Keratinocyte (primary cell): ENCODE results near the gene CDH18. TPM values are rescaled to one million over a fixed set of nuclear protein-coding genes. Genes with fewer than 3 reads are reported as not detected.

Experiments
- DNase-seq: peaks from one replicate; pipeline ENCODE4 v3.0.0-alpha.2; 2011; ENCODE audit warnings: low read depth, missing footprints, low spot score
- FAIRE-seq: peaks from 2 replicates; lab custom pipeline; 2011; peaks lifted over from hg19 to GRCh38; lab: Jason Lieb, UNC
- H2AFZ ChIP-seq: 2 replicates; pipeline ENCODE4 v1.6.0; 2012; ENCODE audit warnings: low read length, control low read depth, inconsistent platforms; ENCODE audit not compliant: control insufficient read depth
- H3K27ac ChIP-seq: 2 replicates; pipeline ENCODE4 v1.5.1; 2011; ENCODE audit warnings: low read length; ENCODE audit not compliant: control insufficient read depth, insufficient read depth
- H3K27me3 ChIP-seq: 3 replicates; pipeline ENCODE4 v1.6.0; 2011; ENCODE audit warnings: low read length; ENCODE audit not compliant: control insufficient read depth, insufficient read depth; ENCODE audit errors: extremely low read depth
- H3K36me3 ChIP-seq, 2 experiments: 2 replicates in 1 of 2; 3 replicates in 1 of 2; pipeline ENCODE4 v1.5.1; 2011; ENCODE audit warnings: low read length in 2 of 2, mild to moderate bottlenecking in 1 of 2; ENCODE audit not compliant: control insufficient read depth in 2 of 2, insufficient read depth in 2 of 2; ENCODE audit errors: extremely low read depth in 1 of 2
- H3K4me1 ChIP-seq: 3 replicates; pipeline ENCODE4 v1.5.1; 2011; ENCODE audit warnings: low read length; ENCODE audit not compliant: control insufficient read depth, insufficient read depth; ENCODE audit errors: extremely low read depth
- H3K4me2 ChIP-seq: 3 replicates; pipeline ENCODE4 v1.6.0; 2011; ENCODE audit warnings: low read depth, low read length; ENCODE audit not compliant: control insufficient read depth, insufficient read depth; ENCODE audit errors: extremely low read depth
- H3K4me3 ChIP-seq, 3 experiments: fragments of 200-600 bp in 1 of 3; sonication (generic) in 1 of 3; 2 replicates in 2 of 3; 3 replicates in 1 of 3; pipeline ENCODE4 v1.5.1; 2011 to 2016; ENCODE audit warnings: low read length in 3 of 3, mild to moderate bottlenecking in 3 of 3, control low read depth in 2 of 3, inconsistent platforms in 1 of 3, low read depth in 1 of 3, mixed read lengths in 1 of 3, mixed run types in 1 of 3, moderate library complexity in 1 of 3; ENCODE audit not compliant: control insufficient read depth in 2 of 3, insufficient read depth in 2 of 3; ENCODE audit errors: extremely low read depth in 1 of 3
- H3K79me2 ChIP-seq: 2 replicates; pipeline ENCODE4 v1.6.0; 2012; ENCODE audit warnings: low read length; ENCODE audit not compliant: control insufficient read depth, insufficient read depth
- H3K9ac ChIP-seq: 3 replicates; pipeline ENCODE4 v1.6.0; 2011; ENCODE audit warnings: low read length; ENCODE audit not compliant: control insufficient read depth, insufficient read depth; ENCODE audit errors: extremely low read depth
- H3K9me1 ChIP-seq: 3 replicates; pipeline ENCODE4 v1.6.0; 2011; ENCODE audit warnings: low read length; ENCODE audit not compliant: control insufficient read depth, insufficient read depth; ENCODE audit errors: extremely low read depth
- H3K9me3 ChIP-seq: 2 replicates; pipeline ENCODE4 v1.5.1; 2012; ENCODE audit warnings: low read depth, low read length; ENCODE audit not compliant: control insufficient read depth
- H4K20me1 ChIP-seq: 3 replicates; pipeline ENCODE4 v1.6.0; 2011; ENCODE audit warnings: low read length; ENCODE audit not compliant: control insufficient read depth, insufficient read depth; ENCODE audit errors: extremely low read depth
- CTCF ChIP-seq, 3 experiments: IDR thresholded peaks in 1 of 3; conservative IDR thresholded peaks in 1 of 3; optimal IDR thresholded peaks in 1 of 3; 2 replicates in 2 of 3; 3 replicates in 1 of 3; pipeline versions ENCODE3 to v1.5.1; 2011; ENCODE audit warnings: low read length in 3 of 3, mild to moderate bottlenecking in 3 of 3, moderate library complexity in 2 of 3, control low read depth in 1 of 3, inconsistent platforms in 1 of 3; ENCODE audit not compliant: insufficient read depth in 2 of 3; ENCODE audit errors: extremely low read depth in 1 of 3
- EZH2 ChIP-seq: IDR thresholded peaks from one replicate; pipeline ENCODE4 v1.6.1; 2012; ENCODE audit warnings: inconsistent platforms, mild to moderate bottlenecking, low read length, moderate library complexity
- dilution Hi-C: fragments of 300-500 bp; cut with MboI; formaldehyde crosslinking; loops from one replicate; pipeline ENCODE4 v1.7.0; 2020; ENCODE audit warnings: low sequenced_read_pairs; ENCODE audit not compliant: extremely low pct_ligation_motif_present
- polyA plus RNA-seq, 5 experiments: library from polyadenylated mRNA; depleted of rRNA in 3 of 5; stranded (reverse) in 3 of 5; stranded (forward) in 1 of 5; unstranded in 1 of 5; fragments of >200 nt; gene quantifications; 1 replicate in 1 of 5; 2 replicates in 3 of 5; 3 replicates in 1 of 5; pipeline versions ENCODE4 v1.2.1 to v1.2.3, GENCODE V29; 2011 to 2012; ENCODE audit warnings: missing spikeins in 2 of 5, low read depth in 1 of 5, low replicate concordance in 1 of 5

CDH18 gene
- polyA plus RNA-seq, 1 donor (not counting 4 experiments of a cell fraction or from before 2014, with no cell fraction given), result 0.41 TPM

- FAIRE-seq, result no peak
- Histone ChIP-seq H3K4me2 (no peak overlapping the region), H4K20me1 (no peaks in the 10 kb centered on the region), H2AFZ (no peak overlapping the region), H3K4me1 (no peaks in the 10 kb centered on the region), H3K27me3 (no peaks in the 10 kb centered on the region), H3K9me3 (no peaks in the 10 kb centered on the region), H3K79me2 (no peaks in the 10 kb centered on the region), H3K9me1 (no peaks in the 10 kb centered on the region), H3K36me3 (no peaks in the 10 kb centered on the region), H3K4me3 (no peak overlapping the region), H3K27ac (no peak overlapping the region), H3K9ac (no peak overlapping the region)
- dilution Hi-C loops, result no loop called here
- no peak for DNase-seq
- TF ChIP-seq CTCF (optimal IDR thresholded peaks at IDR 0.05 in 1 of 3, IDR thresholded peaks at IDR 0.05 in 1 of 3, conservative IDR thresholded peaks at IDR 0.05 in 1 of 3; ENCODE audit: extremely low read depth in 1 of 3, insufficient read depth in 2 of 3, low read length in 3 of 3), result no peak
- no peak for TF ChIP-seq EZH2
Measured at GRCh38 chr5:19616701-19617215, 371.2 kb downstream of the CDH18 start.

GRCh38 chr5:19615661-19616060 lies 372.3 kb downstream of the CDH18 start:
- FAIRE-seq (no peak), DNase-seq (no peak)
- Histone ChIP-seq H3K27ac (no peak overlapping the region), H3K4me3 (no peak overlapping the region), H3K9me3 (no peaks in the 10 kb centered on the region), H3K27me3 (no peaks in the 10 kb centered on the region), H3K9ac (no peak overlapping the region), H3K36me3 (no peaks in the 10 kb centered on the region), H3K79me2 (no peaks in the 10 kb centered on the region), H4K20me1 (no peaks in the 10 kb centered on the region), H3K4me2 (no peak overlapping the region), H3K9me1 (no peaks in the 10 kb centered on the region), H3K4me1 (no peaks in the 10 kb centered on the region), H2AFZ (no peak overlapping the region)
- no peak for TF ChIP-seq EZH2
- TF ChIP-seq CTCF (optimal IDR thresholded peaks at IDR 0.05 in 1 of 3, IDR thresholded peaks at IDR 0.05 in 1 of 3, conservative IDR thresholded peaks at IDR 0.05 in 1 of 3; ENCODE audit: extremely low read depth in 1 of 3, insufficient read depth in 2 of 3, low read length in 3 of 3), result no peak
- dilution Hi-C loops, result no loop called here
